Kidney (tissue), 14 donors: ENCODE data around the gene ST6GALNAC4. TPM values are rescaled to one million over a fixed set of nuclear protein-coding genes. Genes with fewer than 3 reads are reported as not detected.

Source experiments
- DNase-seq, 5 donors: peaks; one replicate each; pipeline ENCODE4 v3.0.0-alpha.2; 2013 to 2020
- FAIRE-seq: peaks from 2 replicates; lab custom pipeline; 2012; peaks lifted over from hg19 to GRCh38; lab: Jason Lieb, UNC
- H3K27ac ChIP-seq, 2 donors: one replicate each; pipeline ENCODE4 v1.7.0; 2013; ENCODE audit warnings: low read depth in 2 of 2, low read length in 2 of 2, inconsistent platforms in 1 of 2
- H3K27me3 ChIP-seq: one replicate; pipeline ENCODE4 v1.7.1; 2013; ENCODE audit warnings: low read length, inconsistent platforms; ENCODE audit not compliant: control insufficient read depth, insufficient read depth
- H3K36me3 ChIP-seq, 3 donors: one replicate each; pipeline versions ENCODE4 v1.7.0 to v1.7.1; 2013; ENCODE audit warnings: low read length in 3 of 3, control low read depth in 1 of 3, inconsistent platforms in 1 of 3; ENCODE audit not compliant: insufficient read depth in 3 of 3, control insufficient read depth in 2 of 3
- H3K4me1 ChIP-seq, 3 donors: one replicate each; pipeline versions ENCODE4 v1.7.0 to v1.7.1; 2013; ENCODE audit warnings: low read length in 3 of 3, inconsistent platforms in 1 of 3, low read depth in 1 of 3; ENCODE audit not compliant: control insufficient read depth in 2 of 3, insufficient read depth in 2 of 3
- H3K4me3 ChIP-seq, 3 donors: one replicate each; pipeline versions ENCODE4 v1.7.0 to v1.8.1; 2013; ENCODE audit warnings: low read length in 3 of 3, control low read depth in 1 of 3, inconsistent platforms in 1 of 3
- H3K9ac ChIP-seq, 3 donors: one replicate each; pipeline versions ENCODE4 v1.7.0 to v1.7.1; 2013; ENCODE audit warnings: low read length in 3 of 3, control low read depth in 1 of 3, inconsistent platforms in 1 of 3
- H3K9me3 ChIP-seq, 3 donors: one replicate each; pipeline versions ENCODE4 v1.7.0 to v1.7.1; 2013; ENCODE audit warnings: low read length in 3 of 3, control low read depth in 1 of 3, inconsistent platforms in 1 of 3; ENCODE audit not compliant: control insufficient read depth in 2 of 3, insufficient read depth in 1 of 3
- CTCF ChIP-seq: IDR thresholded peaks from 3 replicates; pipeline ENCODE4 v1.5.1; 2012; ENCODE audit warnings: mild to moderate bottlenecking, moderate library complexity, borderline replicate concordance; ENCODE audit not compliant: insufficient read depth; ENCODE audit errors: extremely low read depth
- intact Hi-C: fragments of 100-400 bp; cut with DNase I; formaldehyde crosslinking; loops from one replicate; pipeline ENCODE4 v1.11.1; 2022
- polyA plus RNA-seq: library from polyadenylated mRNA; stranded (reverse); fragments of 350-450 nt; fragmentation: Illumina TruSeq; extraction: RNeasy Lipid Tissue Mini Kit (QIAGEN cat#74804); gene quantifications from one replicate; pipeline ENCODE4 v1.2.3, GENCODE V29; 2014; ENCODE audit warnings: low read depth, low replicate concordance; ENCODE audit not compliant: insufficient read depth
- total RNA-seq: library from RNA; stranded (reverse); fragmentation: NEBNext Ultra II Directional; extraction: Animal tissue kit (Norgen Biotek cat#: 25700); gene quantifications from one replicate; pipeline ENCODE4 v1.2.1, GENCODE V29; 2021
- donor health status: control.
- donor health status: control.
- donor health status: control.
- donor health status: control.
- donor health status: control.
- donor health status: DM: yes; HTN: yes; CAD: no.
- donor health status: Normal renal cell carcinoma (clear cell type).

Gene ST6GALNAC4
- total and polyA plus RNA-seq, 2 donors from 2014 or later: 31.4 to 31.6 TPM

- Histone ChIP-seq H3K9ac (no peak overlapping the region), H3K27me3 (no peaks in the 10 kb centered on the region), H3K4me3 (no peak overlapping the region), H3K27ac (peak overlapping the region in 1 of 2 donors; percentile 33), H3K9me3 (no peaks in the 10 kb centered on the region), H3K4me1 (peaks cover 0 to 25% (median 5%) of the 10 kb centered on the region in 3 donors), H3K36me3 (peaks cover 0 to 23% (median 14%) of the 10 kb centered on the region in 3 donors)
- peak; percentile 60 to 93 (median 81) for DNase-seq
- FAIRE-seq: no peak
- intact Hi-C loops: loop anchor here (2.0 to 10.0 kb wide), 2 partner anchors 91 to 171 kb away; no protein-coding TSS in a partner anchor
- peak; percentile 92 for TF ChIP-seq CTCF
These were observed 26.9 kb upstream of the ST6GALNAC4 start for GRCh38 chr9:127943731-127944144.

DNA sequence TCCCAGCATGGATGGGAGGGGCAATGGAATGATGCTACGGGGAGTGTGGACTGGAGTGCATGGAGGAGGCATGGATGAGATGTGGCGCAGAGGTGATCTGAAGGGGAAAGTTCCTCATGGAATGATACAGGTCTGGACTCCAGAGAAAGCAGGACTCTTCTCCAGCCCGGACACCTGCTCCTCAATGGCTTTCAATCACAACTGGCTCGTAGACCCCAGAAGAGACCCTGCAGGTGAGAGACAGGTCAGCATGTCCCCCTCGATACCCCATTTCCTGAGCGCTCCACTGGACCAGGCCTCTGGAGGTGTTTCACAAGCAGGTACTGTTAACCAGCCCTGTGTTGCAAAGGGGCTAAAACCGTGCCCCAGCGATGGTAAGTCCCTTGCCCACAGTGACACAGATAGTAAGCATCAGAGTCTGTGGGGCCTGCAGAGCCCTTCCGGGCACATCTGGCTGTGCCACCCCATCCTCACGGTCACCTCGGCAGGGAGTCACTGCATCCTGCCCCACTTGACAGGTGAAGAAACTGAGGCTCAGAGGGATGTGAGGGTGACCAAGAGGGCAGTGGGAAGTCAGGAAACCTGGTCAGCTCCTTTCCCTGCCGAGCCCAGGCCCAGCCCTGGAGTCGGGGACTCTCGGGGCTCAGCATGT, 26.3 kb upstream of the ST6GALNAC4 start:
- Histone ChIP-seq H3K4me3 (no peak overlapping the region), H3K36me3 (peaks cover 0 to 20% (median 14%) of the 10 kb centered on the region in 3 donors), H3K27ac (peak overlapping the region; percentile 32 to 87), H3K9ac (peak overlapping the region in 1 of 3 donors; percentile 56), H3K4me1 (peaks cover 0 to 25% (median 6%) of the 10 kb centered on the region in 3 donors), H3K9me3 (no peaks in the 10 kb centered on the region), H3K27me3 (no peaks in the 10 kb centered on the region)
- FAIRE-seq: no peak
- DNase-seq: no peak
- intact Hi-C loops: loop anchor here (2.0 to 10.0 kb wide), 2 partner anchors 92 to 172 kb away; no protein-coding TSS in a partner anchor
- no peak for TF ChIP-seq CTCF

GRCh38 chr9:127942216-127943010, 25.6 kb upstream of the ST6GALNAC4 start:
- FAIRE-seq: no peak
- DNase-seq: peak; percentile 54 to 91 (median 73)
- Histone ChIP-seq H3K36me3 (peaks cover 0 to 20% (median 13%) of the 10 kb centered on the region in 3 donors), H3K4me1 (peaks cover 0 to 29% (median 8%) of the 10 kb centered on the region in 3 donors), H3K9ac (peak overlapping the region in 1 of 3 donors; percentile 56), H3K4me3 (peak overlapping the region in 1 of 3 donors; percentile 17), H3K9me3 (no peaks in the 10 kb centered on the region), H3K27me3 (no peaks in the 10 kb centered on the region), H3K27ac (peak overlapping the region; percentile 78 to 87)
- TF ChIP-seq CTCF: peak; percentile 84
- intact Hi-C loops: loop anchor here (2.0 to 10.0 kb wide), 2 partner anchors 92 to 172 kb away; no protein-coding TSS in a partner anchor
